ENCODE measurements around the gene BICC1. TPM values are rescaled to one million over a fixed set of nuclear protein-coding genes. Genes with fewer than 3 reads are reported as not detected.

BICC1 gene
- total and polyA plus RNA-seq, 12 donors: 4.5 to 25.9 (median 9.8) TPM

DNA sequence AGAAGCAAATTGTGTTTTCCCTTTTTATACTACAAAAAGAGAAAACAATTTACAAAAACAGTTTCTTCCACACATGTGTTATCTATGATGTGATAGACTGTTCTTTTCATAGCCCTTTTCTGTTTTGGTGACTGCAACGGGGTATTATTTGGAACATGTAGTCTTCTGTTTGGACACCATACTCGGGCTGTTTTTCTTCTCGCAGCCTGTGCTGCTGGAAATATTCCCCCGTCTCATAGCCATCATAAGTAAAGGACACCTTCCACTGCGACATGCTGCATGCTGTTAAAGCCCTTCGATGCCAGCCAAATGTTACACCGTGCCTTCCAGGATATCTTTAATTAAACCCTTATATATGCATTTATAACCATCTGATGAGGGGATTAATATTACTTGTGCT, 222.4 kb downstream of the BICC1 start:
- no peaks in the 10 kb centered on the region for H3K9me3 ChIP-seq (replicated peaks in 1 of 3)
- H3K27ac ChIP-seq: peak overlapping the region in 1 of 5 donors; percentile 6
- WGBS, 4 donors: 52 to 63% (median 60%) methylated on average over 7 of the region's 7 CpGs
- no peak for DNase-seq
- intact Hi-C loops (cut with DNase I): no loop called here
- H3K27me3 ChIP-seq: no peaks in the 10 kb centered on the region
- no peak overlapping the region for H3K4me3 ChIP-seq
- peaks cover 0 to 8% of the 10 kb centered on the region in 2 donors for H3K4me1 ChIP-seq (replicated peaks in 1 of 2)
- no peak for TF ChIP-seq POLR2A (IDR thresholded peaks at IDR 0.05)
- no peak for TF ChIP-seq CTCF (IDR thresholded peaks at IDR 0.05)
- H3K36me3 ChIP-seq (replicated peaks in 1 of 2): no peaks in the 10 kb centered on the region

GRCh38 chr10:58740620-58741369, 228.1 kb downstream of the BICC1 start:
- intact Hi-C loops (cut with DNase I): no loop called here
- Histone ChIP-seq H3K36me3 (replicated peaks in 1 of 2) (no peaks in the 10 kb centered on the region), H3K4me3 (no peak overlapping the region), H3K9me3 (replicated peaks in 1 of 3) (no peaks in the 10 kb centered on the region), H3K27ac (no peak overlapping the region), H3K4me1 (replicated peaks in 1 of 2) (no peaks in the 10 kb centered on the region), H3K27me3 (no peaks in the 10 kb centered on the region)
- no peak for TF ChIP-seq POLR2A (IDR thresholded peaks at IDR 0.05)
- DNase-seq: peak in 2 of 7 donors; percentile 16 to 20
- WGBS, 4 donors: 69 to 76% (median 73%) methylated on average over 11 of the region's 11 CpGs

GRCh38 chr10:58741673-58742072, 229.0 kb downstream of the BICC1 start:
- no peaks in the 10 kb centered on the region for H3K9me3 ChIP-seq (replicated peaks in 1 of 3)
- 89 to 97% (median 94%) methylated on average over 4 of the region's 4 CpGs for WGBS, 4 donors
- no peaks in the 10 kb centered on the region for H3K27me3 ChIP-seq
- no peak overlapping the region for H3K4me3 ChIP-seq
- intact Hi-C loops (cut with DNase I): no loop called here
- H3K27ac ChIP-seq: no peak overlapping the region
- no peak for TF ChIP-seq CTCF (IDR thresholded peaks at IDR 0.05)
- no peak for TF ChIP-seq POLR2A (IDR thresholded peaks at IDR 0.05)
- no peaks in the 10 kb centered on the region for H3K4me1 ChIP-seq (replicated peaks in 1 of 2)
- no peak for DNase-seq
- H3K36me3 ChIP-seq (replicated peaks in 1 of 2): no peaks in the 10 kb centered on the region

DNA sequence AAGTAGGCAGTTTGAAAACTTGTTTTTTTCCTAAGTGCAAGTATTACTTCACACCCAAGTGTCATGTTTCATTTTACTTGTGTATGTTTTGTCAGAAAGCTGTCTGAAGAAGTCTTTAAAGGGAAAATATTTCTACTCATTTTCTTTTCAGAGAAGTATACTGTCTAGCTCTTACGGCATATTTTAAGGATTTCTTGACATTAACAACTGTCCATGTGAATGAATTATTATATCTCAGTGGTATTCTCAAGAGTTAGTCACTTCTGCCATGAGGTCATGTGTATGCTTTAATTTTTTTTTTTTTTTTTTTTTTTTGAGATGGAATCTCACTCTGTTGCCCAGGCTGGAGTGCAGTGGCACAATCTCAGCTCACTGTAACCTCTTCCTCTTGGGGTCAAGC, 229.5 kb downstream of the BICC1 start:
- DNase-seq: no peak
- TF ChIP-seq POLR2A (IDR thresholded peaks at IDR 0.05): no peak
- TF ChIP-seq CTCF (IDR thresholded peaks at IDR 0.05): no peak
- Histone ChIP-seq H3K9me3 (replicated peaks in 1 of 3) (no peaks in the 10 kb centered on the region), H3K4me3 (no peak overlapping the region), H3K27ac (no peak overlapping the region), H3K4me1 (replicated peaks in 1 of 2) (no peaks in the 10 kb centered on the region), H3K27me3 (no peaks in the 10 kb centered on the region), H3K36me3 (replicated peaks in 1 of 2) (no peaks in the 10 kb centered on the region)
- intact Hi-C loops (cut with DNase I): no loop called here
- WGBS, 4 donors: 76 to 92% (median 78%) methylated on average over 1 of the region's 1 CpG
